CMK (cell line): ENCODE results near the gene C14orf132.

Source experiments
- DNase-seq: peaks from one replicate; pipeline ENCODE4 v3.0.0-alpha.2; 2010; ENCODE audit warnings: low read depth

The C14orf132 gene

GRCh38 chr14:96083667-96084320, 44.6 kb downstream of the C14orf132 start:
- no peak for DNase-seq

- no peak for DNase-seq
Measured at GRCh38 chr14:96084796-96085195, 45.6 kb downstream of the C14orf132 start.

- DNase-seq = no peak
Measured at GRCh38 chr14:96085369-96085768, 46.2 kb downstream of the C14orf132 start.

- DNase-seq = no peak
Measured at GRCh38 chr14:96086032-96086431, 46.9 kb downstream of the C14orf132 start.

GRCh38 chr14:96086574-96087077, 47.5 kb downstream of the C14orf132 start:
- DNase-seq = no peak

- no peak for DNase-seq
Measured at GRCh38 chr14:96088074-96088473, 48.9 kb downstream of the C14orf132 start.

- DNase-seq = no peak
Measured at GRCh38 chr14:96088481-96088880, 49.3 kb downstream of the C14orf132 start.

GRCh38 chr14:96088911-96089310, 49.7 kb downstream of the C14orf132 start:
- no peak for DNase-seq

- DNase-seq = no peak
Measured at GRCh38 chr14:96089401-96089800, 50.2 kb downstream of the C14orf132 start.

GRCh38 chr14:96090441-96091148, 51.4 kb downstream of the C14orf132 start:
- DNase-seq = no peak

- DNase-seq = no peak
Measured at GRCh38 chr14:96091149-96091693, 52.1 kb downstream of the C14orf132 start.

- DNase-seq = no peak
Measured at GRCh38 chr14:96091941-96092411, 52.8 kb downstream of the C14orf132 start.

GRCh38 chr14:96092936-96093335, 53.8 kb downstream of the C14orf132 start:
- no peak for DNase-seq

GRCh38 chr14:96094211-96094610, 55.0 kb downstream of the C14orf132 start:
- DNase-seq = no peak

- DNase-seq = no peak
Measured at GRCh38 chr14:96094656-96095055, 55.5 kb downstream of the C14orf132 start.

- no peak for DNase-seq
Measured at GRCh38 chr14:96095058-96095457, 55.9 kb downstream of the C14orf132 start.

GRCh38 chr14:96095581-96096476, 56.7 kb downstream of the C14orf132 start:
- DNase-seq = no peak

- DNase-seq = no peak
Measured at GRCh38 chr14:96096639-96097610, 57.8 kb downstream of the C14orf132 start.

GRCh38 chr14:96097752-96098151, 58.6 kb downstream of the C14orf132 start:
- DNase-seq = no peak

- no peak for DNase-seq
Measured at GRCh38 chr14:96098309-96098998, 59.3 kb downstream of the C14orf132 start.
